K562 (cell line): ENCODE measurements around the gene MBOAT1. TPM values are rescaled to one million over a fixed set of nuclear protein-coding genes. Genes with fewer than 3 reads are reported as not detected.

Source experiments
- CREM ChIP-seq: IDR thresholded peaks from 2 replicates; pipeline ENCODE4 v1.6.1; 2014; ENCODE audit warnings: antibody characterized with exemption, low read depth
- GABPA ChIP-seq: fragments of 200-800 bp; sonication (Bioruptor generic); conservative IDR thresholded peaks from 2 replicates; pipeline ENCODE4 v1.6.1; 2016; ENCODE audit warnings: low read depth, missing genetic modification characterization, missing compliant biosample characterization
- JUN ChIP-seq, 2 experiments: sonication (generic) in 1 of 2; formaldehyde crosslinking in 1 of 2; IDR thresholded peaks; 2 replicates each; pipeline versions ENCODE4 v1.6.1 to v1.8.0; 2012 to 2022; ENCODE audit warnings: borderline replicate concordance in 2 of 2, mild to moderate bottlenecking in 2 of 2, improper control_type of control experiment in 1 of 2, low read depth in 1 of 2, low read length in 1 of 2, missing genetic modification reagents in 1 of 2
- JUND ChIP-seq, 2 experiments: IDR thresholded peaks; 2 replicates in 1 of 2; 3 replicates in 1 of 2; pipeline ENCODE4 v1.6.1; 2011; ENCODE audit warnings: borderline replicate concordance in 2 of 2, low read depth in 2 of 2, low read length in 2 of 2, improper control_type of control experiment in 1 of 2, missing biosample characterization in 1 of 2, missing genetic modification characterization in 1 of 2, missing genetic modification reagents in 1 of 2
- KHSRP ChIP-seq: fragments of 450-650 bp; IDR thresholded peaks from 2 replicates; pipeline ENCODE4 v1.6.1; 2017
- LARP7 ChIP-seq: fragments of 450-650 bp; IDR thresholded peaks from 2 replicates; pipeline ENCODE4 v1.6.1; 2016
- MCM7 ChIP-seq, 2 experiments: fragments of 450-650 bp; IDR thresholded peaks; 2 replicates each; pipeline ENCODE4 v1.6.1; 2016 to 2018
- MTF1 ChIP-seq: fragments of 250-450 bp; sonication (Bioruptor Pico); IDR thresholded peaks from 2 replicates; pipeline ENCODE4 v1.9.0; 2021; ENCODE audit warnings: moderate library complexity, mild to moderate bottlenecking, inconsistent platforms, borderline replicate concordance
- PTTG1 ChIP-seq: fragments of 450-650 bp; IDR thresholded peaks from 2 replicates; pipeline ENCODE4 v1.6.1; 2016; ENCODE audit warnings: low read depth, mild to moderate bottlenecking, missing genetic modification characterization, missing compliant biosample characterization
- SMAD2 ChIP-seq: fragments of 150-350 bp; IDR thresholded peaks from 2 replicates; pipeline ENCODE4 v1.6.1; 2014; ENCODE audit warnings: low read depth, mild to moderate bottlenecking, low read length
- SMARCA5 ChIP-seq: fragments of 450-650 bp; IDR thresholded peaks from 2 replicates; pipeline ENCODE4 v1.6.1; 2016
- ZBTB8A ChIP-seq: fragments of 450-650 bp; IDR thresholded peaks from 2 replicates; pipeline ENCODE4 v1.6.1; 2018; ENCODE audit warnings: mild to moderate bottlenecking, moderate library complexity; ENCODE audit not compliant: partially characterized antibody
- ZFP36 ChIP-seq: fragments of 150-350 bp; IDR thresholded peaks from 2 replicates; pipeline ENCODE4 v1.6.1; 2018; ENCODE audit warnings: low read length, low read depth; ENCODE audit not compliant: partially characterized antibody
- ZKSCAN8 ChIP-seq: fragments of 200-800 bp; sonication (Bioruptor generic); IDR thresholded peaks from 2 replicates; pipeline ENCODE4 v1.6.1; 2016; ENCODE audit warnings: missing genetic modification characterization, missing compliant biosample characterization
- ZNF239 ChIP-seq: fragments of 250-450 bp; sonication (Bioruptor Pico); IDR thresholded peaks from 2 replicates; pipeline ENCODE4 v1.4.0; 2020; ENCODE audit warnings: mild to moderate bottlenecking
- polyA plus RNA-seq, 8 experiments: library from polyadenylated mRNA; depleted of rRNA in 4 of 8; stranded (reverse) in 5 of 8; unstranded in 3 of 8; fragments of >200 nt; fragmentation: Nextera tagmentation in 2 of 8; fragmentation: Illumina TruSeq in 1 of 8; extraction: Ambion mirVana in 2 of 8; extraction: Trizol in 1 of 8; gene quantifications; 2 replicates each; pipeline versions ENCODE4 v1.2.1 to v1.2.3, GENCODE V29; 2011 to 2014; ENCODE audit warnings: inconsistent platforms in 1 of 8, missing spikeins in 1 of 8
- total RNA-seq, 7 experiments: library from RNA; depleted of rRNA in 6 of 7; stranded (reverse); fragments of >200 nt in 6 of 7; fragmentation: Illumina TruSeq in 2 of 7; extraction: Trizol in 2 of 7; gene quantifications; 2 replicates each; pipeline versions ENCODE4 v1.2.1 to v1.2.3, GENCODE V29; 2011 to 2021; ENCODE audit warnings: low replicate concordance in 1 of 7
- TF ChIP-seq, protein P1 (sequence below): IDR thresholded peaks from 2 replicates; pipeline ENCODE4 v1.6.1; 2011; ENCODE audit warnings: borderline replicate concordance, low read depth, mild to moderate bottlenecking, moderate library complexity, low read length; ENCODE audit not compliant: insufficient read depth, poor library complexity, severe bottlenecking
- TF ChIP-seq, protein P2 (sequence below), 2 experiments: fragments of 450-650 bp; conservative IDR thresholded peaks; 2 replicates each; pipeline ENCODE4 v1.6.1; 2017; ENCODE audit warnings: mild to moderate bottlenecking in 2 of 2, moderate library complexity in 2 of 2
- TF ChIP-seq, protein P3 (sequence below), 2 experiments: fragments of 250-450 bp in 1 of 2; fragments of 450-650 bp in 1 of 2; sonication (Bioruptor Pico) in 1 of 2; IDR thresholded peaks; 2 replicates each; pipeline versions ENCODE4 v1.6.1 to v1.8.0; 2016 to 2021; ENCODE audit warnings: mild to moderate bottlenecking in 2 of 2, moderate library complexity in 2 of 2, missing compliant biosample characterization in 1 of 2, missing genetic modification characterization in 1 of 2
- TF ChIP-seq, protein P4 (sequence below): sonication (generic); formaldehyde crosslinking; IDR thresholded peaks from 2 replicates; pipeline ENCODE4 v1.8.1; 2022; ENCODE audit warnings: missing genetic modification reagents

Gene MBOAT1
- total and polyA plus RNA-seq, 9 of the 15 experiments (the other 6 are each of a cell fraction or from before 2014, with no cell fraction given): 0.13 to 16.5 (median 10.3) TPM

DNA sequence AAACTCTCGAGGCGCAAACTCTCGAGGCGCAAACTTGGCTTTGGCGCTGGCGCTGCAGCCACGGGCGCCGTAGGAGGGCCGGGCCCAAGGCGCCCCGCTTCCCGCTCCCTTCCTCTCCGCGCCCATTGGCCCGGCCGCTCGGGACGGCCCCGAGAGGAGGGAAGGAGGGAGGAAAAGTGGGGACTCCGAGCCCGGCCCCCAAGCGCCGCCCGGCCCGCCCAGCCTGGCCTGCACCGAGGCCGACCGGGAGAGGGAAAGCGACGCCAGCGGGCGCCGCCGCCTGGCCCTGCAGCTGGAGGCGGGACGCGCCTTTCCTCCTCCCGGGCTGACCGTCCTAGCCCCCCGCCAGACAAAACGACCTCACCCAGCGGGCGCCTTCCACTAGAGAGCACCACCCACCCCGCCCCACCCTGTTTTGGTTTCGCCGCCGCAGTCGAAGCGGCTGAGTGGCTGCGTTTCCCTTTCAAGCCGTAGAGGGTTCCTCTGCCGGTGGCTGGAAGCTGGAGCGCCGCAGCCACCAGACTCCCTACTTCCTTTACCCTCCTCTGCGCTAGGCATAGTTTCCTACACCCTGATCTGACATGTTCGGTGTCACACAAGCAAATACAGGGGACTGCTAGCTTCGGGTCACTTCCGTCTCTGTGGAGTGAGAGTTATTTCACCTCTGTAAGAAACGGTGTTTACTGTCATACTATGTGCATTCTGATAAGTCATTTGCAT lies at the start of gene MBOAT1 (continued):
- TF ChIP-seq, protein P1, sequence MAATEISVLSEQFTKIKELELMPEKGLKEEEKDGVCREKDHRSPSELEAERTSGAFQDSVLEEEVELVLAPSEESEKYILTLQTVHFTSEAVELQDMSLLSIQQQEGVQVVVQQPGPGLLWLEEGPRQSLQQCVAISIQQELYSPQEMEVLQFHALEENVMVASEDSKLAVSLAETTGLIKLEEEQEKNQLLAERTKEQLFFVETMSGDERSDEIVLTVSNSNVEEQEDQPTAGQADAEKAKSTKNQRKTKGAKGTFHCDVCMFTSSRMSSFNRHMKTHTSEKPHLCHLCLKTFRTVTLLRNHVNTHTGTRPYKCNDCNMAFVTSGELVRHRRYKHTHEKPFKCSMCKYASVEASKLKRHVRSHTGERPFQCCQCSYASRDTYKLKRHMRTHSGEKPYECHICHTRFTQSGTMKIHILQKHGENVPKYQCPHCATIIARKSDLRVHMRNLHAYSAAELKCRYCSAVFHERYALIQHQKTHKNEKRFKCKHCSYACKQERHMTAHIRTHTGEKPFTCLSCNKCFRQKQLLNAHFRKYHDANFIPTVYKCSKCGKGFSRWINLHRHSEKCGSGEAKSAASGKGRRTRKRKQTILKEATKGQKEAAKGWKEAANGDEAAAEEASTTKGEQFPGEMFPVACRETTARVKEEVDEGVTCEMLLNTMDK: peak; percentile 24
- TF ChIP-seq MCM7 (IDR thresholded peaks at IDR 0.05): no peak
- no peak for TF ChIP-seq PTTG1
- TF ChIP-seq ZFP36: peak; percentile 2
- TF ChIP-seq, protein P2, sequence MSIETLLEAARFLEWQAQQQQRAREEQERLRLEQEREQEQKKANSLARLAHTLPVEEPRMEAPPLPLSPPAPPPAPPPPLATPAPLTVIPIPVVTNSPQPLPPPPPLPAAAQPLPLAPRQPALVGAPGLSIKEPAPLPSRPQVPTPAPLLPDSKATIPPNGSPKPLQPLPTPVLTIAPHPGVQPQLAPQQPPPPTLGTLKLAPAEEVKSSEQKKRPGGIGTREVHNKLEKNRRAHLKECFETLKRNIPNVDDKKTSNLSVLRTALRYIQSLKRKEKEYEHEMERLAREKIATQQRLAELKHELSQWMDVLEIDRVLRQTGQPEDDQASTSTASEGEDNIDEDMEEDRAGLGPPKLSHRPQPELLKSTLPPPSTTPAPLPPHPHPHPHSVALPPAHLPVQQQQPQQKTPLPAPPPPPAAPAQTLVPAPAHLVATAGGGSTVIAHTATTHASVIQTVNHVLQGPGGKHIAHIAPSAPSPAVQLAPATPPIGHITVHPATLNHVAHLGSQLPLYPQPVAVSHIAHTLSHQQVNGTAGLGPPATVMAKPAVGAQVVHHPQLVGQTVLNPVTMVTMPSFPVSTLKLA (conservative IDR thresholded peaks at IDR 0.05): no peak; a peak in 1 of 4 replicates
- no peak for TF ChIP-seq ZKSCAN8 (CRISPR knock-in tag)
- TF ChIP-seq JUN (IDR thresholded peaks at IDR 0.05; ENCODE audit: borderline replicate concordance, low read depth, low read length): no peak
- no peak for TF ChIP-seq JUN (CRISPR knock-in tag; IDR thresholded peaks at IDR 0.05; ENCODE audit: borderline replicate concordance)
- peak; percentile 24; the same call in 1 of the 2 replicates for TF ChIP-seq GABPA (tag)
- TF ChIP-seq MTF1 (CRISPR knock-in tag): no peak
- TF ChIP-seq LARP7: no peak
- no peak for TF ChIP-seq ZNF239 (CRISPR knock-in tag)
- TF ChIP-seq JUND (IDR thresholded peaks at IDR 0.05; ENCODE audit: borderline replicate concordance, low read depth, low read length): no peak; the same call in 1 of the 2 replicates
- TF ChIP-seq JUND (tag; IDR thresholded peaks at IDR 0.05; ENCODE audit: borderline replicate concordance, low read depth, low read length): no peak; the same call in 2 of the 3 replicates
- TF ChIP-seq, protein P3, sequence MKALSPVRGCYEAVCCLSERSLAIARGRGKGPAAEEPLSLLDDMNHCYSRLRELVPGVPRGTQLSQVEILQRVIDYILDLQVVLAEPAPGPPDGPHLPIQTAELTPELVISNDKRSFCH (CRISPR knock-in tag; IDR thresholded peaks at IDR 0.05): no peak
- TF ChIP-seq, protein P3 (tag; IDR thresholded peaks at IDR 0.05): no peak
- TF ChIP-seq CREM: peak; percentile 44; the same call in 1 of the 2 replicates
- TF ChIP-seq, protein P4, sequence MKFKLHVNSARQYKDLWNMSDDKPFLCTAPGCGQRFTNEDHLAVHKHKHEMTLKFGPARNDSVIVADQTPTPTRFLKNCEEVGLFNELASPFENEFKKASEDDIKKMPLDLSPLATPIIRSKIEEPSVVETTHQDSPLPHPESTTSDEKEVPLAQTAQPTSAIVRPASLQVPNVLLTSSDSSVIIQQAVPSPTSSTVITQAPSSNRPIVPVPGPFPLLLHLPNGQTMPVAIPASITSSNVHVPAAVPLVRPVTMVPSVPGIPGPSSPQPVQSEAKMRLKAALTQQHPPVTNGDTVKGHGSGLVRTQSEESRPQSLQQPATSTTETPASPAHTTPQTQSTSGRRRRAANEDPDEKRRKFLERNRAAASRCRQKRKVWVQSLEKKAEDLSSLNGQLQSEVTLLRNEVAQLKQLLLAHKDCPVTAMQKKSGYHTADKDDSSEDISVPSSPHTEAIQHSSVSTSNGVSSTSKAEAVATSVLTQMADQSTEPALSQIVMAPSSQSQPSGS (CRISPR knock-in tag): no peak
- TF ChIP-seq ZBTB8A: no peak
- no peak for TF ChIP-seq KHSRP
- TF ChIP-seq SMAD2: no peak
- TF ChIP-seq SMARCA5: no peak
